Smooth muscle cell of the brain vasculature (primary cell): ENCODE measurements around the gene MFSD2A.
"Not testable (repeated sequence)": the region's sequence is repeated elsewhere in the genome, so short reads cannot be mapped to it uniquely, and the experiment has no call there.

Source experiments
- DNase-seq: peaks from one replicate; pipeline ENCODE4 v3.0.0-alpha.2; 2012; ENCODE audit warnings: low read depth, low spot score

MFSD2A gene

DNA sequence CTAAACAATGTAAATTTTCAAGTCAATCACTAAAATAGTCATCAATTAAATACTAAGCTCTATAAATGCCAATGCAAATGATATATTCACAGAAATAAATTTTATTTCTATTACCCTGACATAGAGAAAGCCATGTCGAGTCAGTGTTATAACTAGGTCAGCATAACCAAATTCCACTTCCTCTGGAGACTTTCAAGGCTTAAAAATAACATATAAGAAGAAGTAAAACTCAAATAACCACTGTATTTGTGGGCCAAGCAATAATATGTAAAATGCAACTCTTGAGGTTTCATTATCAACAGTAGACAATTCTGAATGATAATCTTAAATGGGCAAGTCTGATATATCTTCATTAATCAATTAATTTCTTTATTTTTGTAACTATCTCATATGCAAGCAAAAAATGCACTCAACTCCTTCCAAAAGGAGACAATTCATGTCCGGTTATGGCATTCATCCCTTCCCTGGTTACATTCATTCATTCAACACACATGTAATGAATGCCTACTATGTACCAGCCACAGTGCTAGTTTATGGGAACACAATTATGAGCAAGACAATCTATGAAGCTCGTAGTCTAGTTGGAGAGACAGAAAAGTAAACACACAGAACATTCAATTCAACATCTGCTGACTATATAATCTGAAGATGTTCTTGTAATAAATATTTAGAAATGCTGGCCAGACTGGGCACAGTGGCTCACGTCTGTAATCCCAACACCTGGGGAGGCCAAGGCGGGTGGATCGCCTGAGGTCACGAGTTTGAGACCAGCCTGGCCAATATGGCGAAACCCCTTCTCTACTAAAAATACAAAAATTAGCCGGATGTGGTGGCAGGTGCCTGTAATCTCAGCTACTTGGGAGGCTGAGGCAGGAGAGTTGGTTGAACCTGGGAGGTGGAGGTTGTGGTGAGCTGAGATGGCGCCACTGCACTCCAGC is 48.5 kb downstream of the MFSD2A start:
- DNase-seq: no peak

DNA sequence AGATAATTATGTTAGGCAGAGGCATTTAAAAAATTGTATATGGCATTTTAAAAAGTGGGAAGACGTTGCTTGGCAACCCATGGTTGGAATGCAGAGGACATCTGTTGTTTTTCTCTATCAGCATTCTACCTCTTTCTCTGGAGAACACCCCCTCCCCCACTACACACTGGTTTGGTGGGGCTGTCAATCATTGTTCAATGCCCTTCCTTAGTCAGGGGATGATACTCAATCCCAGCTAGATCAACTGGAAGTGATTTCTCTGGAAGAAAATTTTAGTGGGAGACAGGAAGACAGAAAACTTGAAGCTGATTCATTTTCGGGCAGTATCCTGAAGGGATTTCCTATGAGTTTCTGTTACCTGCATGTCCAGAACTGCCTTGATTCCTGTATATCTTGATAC is 49.9 kb downstream of the MFSD2A start:
- no peak for DNase-seq

GRCh38 chr1:40007481-40008034 is 52.6 kb downstream of the MFSD2A start:
- not testable (repeated sequence) for DNase-seq

GRCh38 chr1:40011198-40011597 is 56.3 kb downstream of the MFSD2A start:
- no peak for DNase-seq

- DNase-seq: no peak
These were observed 59.3 kb downstream of the MFSD2A start for GRCh38 chr1:40014253-40014706.

- peak; percentile 15 for DNase-seq
These were observed 60.1 kb downstream of the MFSD2A start for GRCh38 chr1:40014812-40015594.

- no peak for DNase-seq
These were observed 63.1 kb downstream of the MFSD2A start for GRCh38 chr1:40017951-40018575.
